GM23248 (cell line): ENCODE data around the gene FXYD6.
"Not testable (repeated sequence)": the region's sequence is repeated elsewhere in the genome, so short reads cannot be mapped to it uniquely, and the experiment has no call there.

Source experiments
- EZH2 ChIP-seq: fragments of 200-600 bp; sonication (generic); IDR thresholded peaks from 2 replicates; pipeline ENCODE4 v1.6.1; 2018; ENCODE audit warnings: antibody characterized with exemption, mild to moderate bottlenecking; ENCODE audit not compliant: insufficient read depth, poor library complexity, severe bottlenecking
- EZH2phosphoT487 ChIP-seq: fragments of 200-600 bp; sonication (generic); IDR thresholded peaks from 2 replicates; pipeline ENCODE4 v1.6.1; 2018; ENCODE audit warnings: antibody characterized with exemption, moderate library complexity, mild to moderate bottlenecking, low read depth; ENCODE audit not compliant: insufficient read depth

DNA sequence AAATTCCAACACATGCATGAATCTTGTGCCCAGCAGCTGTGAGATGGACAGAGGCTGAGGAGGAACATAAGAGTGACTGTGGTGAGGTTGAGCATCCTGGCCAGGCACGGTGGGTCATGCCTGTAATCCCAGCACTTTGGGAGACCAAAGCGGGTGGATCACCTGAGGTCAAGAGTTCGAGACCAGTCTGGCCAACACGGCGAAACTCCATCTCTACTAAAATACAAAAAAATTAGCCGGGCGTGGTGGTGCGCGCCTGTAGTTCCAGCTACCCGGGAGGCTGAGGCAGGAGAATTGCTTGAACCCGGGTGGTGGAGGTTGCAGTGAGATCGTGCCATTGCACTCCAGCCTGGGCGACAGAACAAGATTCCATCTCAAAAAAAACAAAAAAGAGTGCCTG is 10.9 kb downstream of the FXYD6 start:
- TF ChIP-seq EZH2phosphoT487, EZH2: not testable (repeated sequence)
